DOHH2 (cell line): ENCODE data around the gene GMPR2.

ENCODE experiments used
- CTCF ChIP-seq: fragments of 200-600 bp; sonication (generic); IDR thresholded peaks from one replicate; pipeline ENCODE4 v1.5.1; 2014; ENCODE audit warnings: antibody characterized with exemption, mild to moderate bottlenecking, low read depth, low read length; ENCODE audit not compliant: poor library complexity, severe bottlenecking
- EZH2phosphoT487 ChIP-seq: fragments of 200-600 bp; sonication (generic); IDR thresholded peaks from 2 replicates; pipeline ENCODE4 v1.6.1; 2017; ENCODE audit warnings: borderline replicate concordance, mild to moderate bottlenecking, antibody characterized with exemption, low read length, moderate library complexity, mixed read lengths

GRCh38 chr14:24261256-24261968 is 28.7 kb downstream of the GMPR2 start:
- TF ChIP-seq EZH2phosphoT487 (no peak), CTCF (no peak)
